Middle frontal gyrus (tissue), 1 donor: ENCODE measurements around the gene GUCD1.

Source experiments
- DNase-seq: peaks from one replicate; pipeline ENCODE4 v3.0.0-alpha.2; 2015; ENCODE audit warnings: low spot score; ENCODE audit errors: extremely low spot score

The GUCD1 gene

GRCh38 chr22:24590596-24591173 is 35.7 kb upstream of the GUCD1 start:
- no peak for DNase-seq

GRCh38 chr22:24589518-24590030 is 34.6 kb upstream of the GUCD1 start:
- no peak for DNase-seq

- no peak for DNase-seq
Measured at GRCh38 chr22:24588757-24589481, 34.0 kb upstream of the GUCD1 start.

GRCh38 chr22:24588381-24588756 is 33.4 kb upstream of the GUCD1 start:
- peak; percentile 66 for DNase-seq

GRCh38 chr22:24587948-24588347 is 33.0 kb upstream of the GUCD1 start:
- DNase-seq, result no peak

GRCh38 chr22:24587251-24587650 is 32.3 kb upstream of the GUCD1 start:
- no peak for DNase-seq

GRCh38 chr22:24585927-24586546 is 31.1 kb upstream of the GUCD1 start:
- no peak for DNase-seq

- no peak for DNase-seq
Measured at GRCh38 chr22:24585461-24585860, 30.5 kb upstream of the GUCD1 start.

- no peak for DNase-seq
Measured at GRCh38 chr22:24584871-24585411, 30.0 kb upstream of the GUCD1 start.

GRCh38 chr22:24584166-24584790 is 29.3 kb upstream of the GUCD1 start:
- no peak for DNase-seq

- no peak for DNase-seq
Measured at GRCh38 chr22:24583221-24584165, 28.6 kb upstream of the GUCD1 start.

GRCh38 chr22:24582056-24582814 is 27.3 kb upstream of the GUCD1 start:
- no peak for DNase-seq

GRCh38 chr22:24580276-24580675 is 25.3 kb upstream of the GUCD1 start:
- DNase-seq, result no peak

GRCh38 chr22:24579258-24579601 is 24.3 kb upstream of the GUCD1 start:
- no peak for DNase-seq

- DNase-seq, result no peak
Measured at GRCh38 chr22:24578355-24579257, 23.7 kb upstream of the GUCD1 start.

GRCh38 chr22:24576778-24577177 is 21.8 kb upstream of the GUCD1 start:
- no peak for DNase-seq

GRCh38 chr22:24571266-24571665 is 16.3 kb upstream of the GUCD1 start:
- no peak for DNase-seq

GRCh38 chr22:24567668-24568067 is 12.7 kb upstream of the GUCD1 start:
- DNase-seq, result no peak

GRCh38 chr22:24566899-24567511 is 12.1 kb upstream of the GUCD1 start:
- DNase-seq, result no peak
